GM12892 (cell line): Measurements from ENCODE around the gene ARHGEF16.

ENCODE experiments used
- DNase-seq: peaks from one replicate; pipeline ENCODE4 v3.0.0; 2011; ENCODE audit not compliant: insufficient read length
- FAIRE-seq: peaks from 2 replicates; lab custom pipeline; 2011; peaks lifted over from hg19 to GRCh38; lab: Jason Lieb, UNC
- POLR2A ChIP-seq: IDR thresholded peaks from 2 replicates; pipeline ENCODE4 v1.6.1; 2011; ENCODE audit warnings: low read depth, low read length, control low read depth
- POLR2AphosphoS5 ChIP-seq: IDR thresholded peaks from 2 replicates; pipeline ENCODE4 v1.6.1; 2011; ENCODE audit warnings: low read depth, low read length, control low read depth
- TAF1 ChIP-seq: IDR thresholded peaks from 2 replicates; pipeline ENCODE4 v1.6.1; 2011; ENCODE audit warnings: low read depth, mild to moderate bottlenecking, control low read depth, low read length, borderline replicate concordance

ARHGEF16 gene

GRCh38 chr1:3432306-3432705 is 22.2 kb upstream of the ARHGEF16 start:
- FAIRE-seq = no peak

DNA sequence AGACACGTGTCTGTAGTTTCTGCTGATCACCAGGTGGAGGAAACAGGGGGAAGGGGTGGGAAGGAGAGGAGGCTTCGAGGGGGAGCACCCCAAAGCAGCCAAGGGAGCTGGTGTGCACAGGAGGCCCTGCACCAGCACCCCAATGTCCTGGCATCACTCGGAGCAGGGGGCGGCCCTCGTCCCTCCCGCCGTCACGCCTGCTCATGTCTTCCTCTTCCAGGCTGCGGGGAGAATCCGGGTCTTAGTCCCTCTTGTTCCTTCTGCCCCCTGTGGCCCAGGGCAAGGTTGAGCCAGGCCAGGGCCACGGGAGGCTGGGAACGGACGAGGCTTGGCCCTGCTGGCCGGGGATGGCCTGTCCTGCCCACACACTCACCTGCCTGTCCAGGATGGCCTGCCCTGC is 21.4 kb upstream of the ARHGEF16 start:
- no peak for FAIRE-seq
- TF ChIP-seq POLR2A = no peak
- no peak for TF ChIP-seq TAF1
- TF ChIP-seq POLR2AphosphoS5 = no peak
- no peak for DNase-seq

More at GRCh38 chr1:3432306-3432705, 22.2 kb upstream of the ARHGEF16 start:
- TF ChIP-seq POLR2A = no peak
- no peak for TF ChIP-seq POLR2AphosphoS5
- TF ChIP-seq TAF1 = no peak
- no peak for DNase-seq

DNA sequence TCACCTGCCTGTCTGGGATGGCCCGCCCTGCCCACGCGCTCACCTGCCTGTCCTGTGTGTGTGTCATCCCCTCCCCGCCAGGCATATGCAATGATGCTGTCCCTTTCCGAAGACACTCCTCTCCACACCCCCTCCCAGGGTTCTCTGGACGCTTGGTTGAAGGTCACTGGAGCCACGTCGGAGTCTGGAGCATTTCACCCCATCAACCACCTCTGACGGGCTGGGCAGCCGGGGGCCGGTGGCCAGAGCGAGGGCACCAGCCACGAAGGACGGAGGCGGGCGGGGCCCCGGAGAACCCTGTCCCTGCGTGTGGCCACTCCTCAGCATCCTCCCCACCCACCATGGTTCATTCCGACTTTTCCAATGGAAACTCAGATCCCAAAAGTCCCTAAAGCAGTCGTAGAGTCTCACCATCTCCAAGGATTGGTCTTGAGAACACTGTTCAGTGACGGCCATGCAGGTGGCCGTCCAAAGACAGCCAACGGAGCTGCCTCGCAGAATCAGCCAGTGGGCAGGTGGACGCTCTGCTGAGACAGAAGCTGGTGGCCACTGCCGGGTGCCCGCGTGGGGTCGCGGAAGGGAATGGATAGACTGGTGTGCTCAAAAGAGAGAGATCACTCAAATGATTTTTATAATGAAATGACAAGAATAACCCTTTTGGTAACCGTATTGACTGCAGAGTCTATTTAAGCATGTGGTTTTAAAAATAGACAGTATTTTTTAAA is 20.7 kb upstream of the ARHGEF16 start:
- TF ChIP-seq POLR2A (no peak), TAF1 (no peak), POLR2AphosphoS5 (no peak)
- FAIRE-seq (no peak), DNase-seq (no peak)

- DNase-seq (no peak), FAIRE-seq (no peak)
- TF ChIP-seq POLR2A (no peak), TAF1 (no peak)
Measured at GRCh38 chr1:3434406-3435110, 19.9 kb upstream of the ARHGEF16 start.

- FAIRE-seq (no peak), DNase-seq (no peak)
- TF ChIP-seq POLR2A = no peak
- TF ChIP-seq TAF1 = no peak
- TF ChIP-seq POLR2AphosphoS5 = no peak
Measured at GRCh38 chr1:3435666-3436065, 18.8 kb upstream of the ARHGEF16 start.

DNA sequence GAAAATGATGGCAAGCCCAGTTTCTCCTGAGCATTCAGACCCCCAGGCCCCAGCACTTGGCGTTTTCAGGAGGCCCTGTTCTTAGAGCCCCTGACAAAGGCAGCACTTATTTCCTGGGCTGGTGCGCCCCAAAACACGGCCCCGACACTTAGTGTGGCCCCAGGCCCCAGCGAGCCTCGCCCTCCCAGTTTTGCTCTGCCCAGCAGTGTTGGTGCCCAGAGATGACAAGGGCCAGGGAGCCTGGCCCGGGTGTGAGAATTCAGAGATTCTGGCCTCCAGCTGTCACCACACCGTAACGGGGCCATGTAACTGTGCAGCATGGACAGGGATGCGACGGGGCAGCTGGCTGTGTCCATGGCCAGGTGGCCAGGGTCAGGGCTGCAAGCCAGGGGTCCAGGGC is 18.0 kb upstream of the ARHGEF16 start:
- DNase-seq (no peak), FAIRE-seq (no peak)
- no peak for TF ChIP-seq POLR2AphosphoS5
- no peak for TF ChIP-seq TAF1
- no peak for TF ChIP-seq POLR2A

DNA sequence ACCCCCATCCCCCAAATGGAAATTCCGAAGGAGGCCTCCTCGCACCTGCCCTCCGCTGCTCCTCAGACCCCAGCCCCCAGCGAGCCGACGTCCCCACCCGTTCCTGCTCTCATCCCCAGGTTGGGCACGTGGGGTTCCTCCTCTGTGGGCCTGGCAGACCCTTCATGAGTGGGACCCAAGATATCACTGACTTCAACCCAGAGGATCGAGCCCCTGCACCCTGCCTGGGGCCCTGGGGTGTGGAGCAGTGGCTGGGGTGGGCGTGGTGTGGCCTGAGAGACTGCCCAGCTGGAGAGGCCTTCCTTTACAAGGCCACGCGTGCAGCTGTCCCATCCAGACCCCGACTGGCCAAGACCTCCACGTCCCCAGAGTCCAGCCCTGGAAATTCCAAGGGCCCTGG is 17.6 kb upstream of the ARHGEF16 start:
- DNase-seq (no peak), FAIRE-seq (no peak)
- TF ChIP-seq TAF1 (no peak), POLR2A (no peak), POLR2AphosphoS5 (no peak)

- DNase-seq (no peak), FAIRE-seq (no peak)
- no peak for TF ChIP-seq TAF1
- no peak for TF ChIP-seq POLR2A
- TF ChIP-seq POLR2AphosphoS5 = no peak
Measured at GRCh38 chr1:3438661-3439180, 15.7 kb upstream of the ARHGEF16 start.

- no peak for DNase-seq
- no peak for FAIRE-seq
- TF ChIP-seq POLR2A (no peak), TAF1 (no peak), POLR2AphosphoS5 (no peak)
Measured at GRCh38 chr1:3439346-3440299, 14.8 kb upstream of the ARHGEF16 start.

DNA sequence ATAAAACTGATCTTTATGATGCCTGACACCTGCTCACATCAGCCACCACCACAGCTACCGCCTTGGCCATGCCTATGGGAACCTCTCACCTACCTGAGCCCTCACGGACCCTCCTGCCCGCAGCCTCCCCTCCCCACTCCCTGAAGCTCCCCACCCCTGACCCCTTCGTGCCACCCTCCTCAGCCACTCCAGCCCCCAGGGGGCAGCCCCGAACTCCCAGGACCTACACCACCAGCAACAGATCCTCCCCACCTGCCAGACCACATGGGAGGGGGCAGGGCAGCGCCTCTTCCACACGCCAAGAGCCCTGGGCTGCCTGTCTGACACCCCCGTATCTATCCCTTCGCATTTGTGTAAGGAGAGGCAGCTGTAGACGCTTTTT is 14.2 kb upstream of the ARHGEF16 start:
- no peak for TF ChIP-seq TAF1
- no peak for TF ChIP-seq POLR2AphosphoS5
- TF ChIP-seq POLR2A = no peak
- FAIRE-seq (no peak), DNase-seq (no peak)

- DNase-seq = no peak
- FAIRE-seq = no peak
- TF ChIP-seq POLR2AphosphoS5 (no peak), TAF1 (no peak), POLR2A (no peak)
Measured at GRCh38 chr1:3440711-3441409, 13.6 kb upstream of the ARHGEF16 start.
